ENCODE measurements around the gene CKAP2L. TPM values are rescaled to one million over a fixed set of nuclear protein-coding genes. Genes with fewer than 3 reads are reported as not detected.
A peak's percentile ranks its signal among the peaks of the same experiment; 100 is the strongest.

CKAP2L gene
- total RNA-seq, 2 donors from 2014 or later, result 1.4 to 4.7 TPM

DNA sequence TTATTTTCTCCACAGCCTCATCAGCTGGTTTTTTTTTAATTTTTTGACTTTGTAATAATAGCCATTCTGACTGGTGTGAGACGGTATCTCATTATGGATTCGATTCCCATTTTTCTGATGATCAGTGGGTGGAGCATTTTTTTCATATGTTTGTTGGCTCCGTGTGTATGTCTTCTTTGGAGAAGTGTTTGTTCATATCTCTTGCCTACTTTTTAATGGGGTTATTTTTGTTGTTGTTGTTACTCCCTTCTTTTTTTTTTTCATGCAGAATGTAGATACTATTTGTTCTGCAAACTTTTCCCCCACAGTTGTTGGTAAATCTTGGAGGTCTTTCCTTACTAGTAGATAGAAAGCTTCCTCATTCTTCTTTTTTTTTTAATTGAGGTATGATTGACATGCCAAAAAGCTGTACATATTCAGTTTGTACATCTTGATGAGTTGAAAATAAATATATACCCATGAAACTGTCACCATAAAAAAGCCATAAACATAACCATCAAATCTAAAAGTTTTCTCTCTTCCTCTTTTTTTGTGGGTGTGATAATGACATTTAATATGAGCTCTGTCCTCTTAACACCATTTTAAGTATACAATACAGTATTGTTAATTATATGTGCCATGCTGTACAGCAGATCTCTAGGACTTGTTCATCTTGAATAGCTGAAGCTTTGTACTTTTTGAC lies 65.4 kb downstream of the CKAP2L start:
- intact Hi-C loops (cut with DNase I, micrococcal nuclease), result no loop called here
- ATAC-seq (no peak), DNase-seq (no peak)

DNA sequence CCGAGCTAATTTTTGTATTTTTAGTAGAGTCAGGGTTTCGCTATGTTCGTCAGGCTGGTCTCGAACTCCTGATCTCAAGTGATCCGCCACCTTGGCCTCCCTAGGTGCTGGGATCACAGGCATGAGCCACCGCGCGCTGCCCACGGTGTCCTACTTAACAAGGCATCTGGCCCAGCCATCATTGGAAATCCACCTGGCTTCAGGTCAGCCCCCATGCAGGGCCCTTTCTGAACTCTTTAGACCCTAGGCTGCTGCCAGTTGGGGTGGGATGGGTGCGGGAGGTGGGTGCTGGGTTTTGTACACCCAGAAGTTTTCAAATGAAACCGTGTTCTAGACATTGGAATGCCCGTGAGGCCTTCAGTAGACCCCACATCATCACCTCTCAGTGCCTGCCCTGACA lies 70.2 kb downstream of the CKAP2L start:
- ATAC-seq (no peak), DNase-seq (no peak)
- intact Hi-C loops (cut with DNase I, micrococcal nuclease), result no loop called here

DNA sequence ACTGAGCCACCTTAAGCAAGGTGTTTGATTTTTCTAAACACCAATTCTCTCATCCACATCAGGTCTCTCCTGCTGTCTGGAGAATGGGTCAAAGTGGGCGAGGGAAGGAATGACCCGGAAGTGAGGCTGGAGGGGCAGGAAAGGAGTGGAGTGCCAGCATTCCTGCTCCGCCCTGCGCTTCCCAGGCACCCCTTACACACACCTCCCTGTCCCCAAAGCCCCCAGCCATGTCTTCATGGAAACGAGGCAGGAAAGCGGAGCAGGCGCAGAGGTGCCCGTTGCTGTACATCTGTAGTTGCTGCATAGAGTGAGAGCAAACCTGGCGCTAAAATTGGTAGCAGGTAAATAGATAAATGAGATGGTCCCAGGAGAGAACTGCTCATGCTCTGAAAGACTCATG lies 70.8 kb downstream of the CKAP2L start:
- intact Hi-C loops (cut with DNase I, micrococcal nuclease), result no loop called here
- no peak for ATAC-seq
- no peak for DNase-seq

DNA sequence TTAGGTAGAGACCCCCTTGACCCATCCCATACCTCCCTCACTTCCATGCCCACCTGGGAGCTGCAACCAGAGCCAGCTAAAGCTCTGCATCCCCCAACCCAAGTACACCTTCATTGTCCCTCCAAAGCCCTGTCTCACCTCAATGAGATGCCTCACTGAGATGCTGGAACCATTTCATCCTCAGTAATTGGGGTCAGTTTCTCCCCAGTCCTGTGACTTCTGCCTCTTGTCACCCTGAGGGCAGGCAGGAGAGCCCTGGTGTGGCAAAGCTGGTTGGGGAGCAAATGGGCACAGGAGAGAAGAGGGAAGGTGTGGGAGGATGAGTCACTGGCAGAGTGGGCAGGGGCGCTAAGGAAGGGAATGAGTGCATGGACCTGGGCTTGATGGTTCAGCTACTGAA lies 71.5 kb downstream of the CKAP2L start:
- DNase-seq (no peak), ATAC-seq (no peak)
- intact Hi-C loops (cut with DNase I, micrococcal nuclease), result no loop called here

DNA sequence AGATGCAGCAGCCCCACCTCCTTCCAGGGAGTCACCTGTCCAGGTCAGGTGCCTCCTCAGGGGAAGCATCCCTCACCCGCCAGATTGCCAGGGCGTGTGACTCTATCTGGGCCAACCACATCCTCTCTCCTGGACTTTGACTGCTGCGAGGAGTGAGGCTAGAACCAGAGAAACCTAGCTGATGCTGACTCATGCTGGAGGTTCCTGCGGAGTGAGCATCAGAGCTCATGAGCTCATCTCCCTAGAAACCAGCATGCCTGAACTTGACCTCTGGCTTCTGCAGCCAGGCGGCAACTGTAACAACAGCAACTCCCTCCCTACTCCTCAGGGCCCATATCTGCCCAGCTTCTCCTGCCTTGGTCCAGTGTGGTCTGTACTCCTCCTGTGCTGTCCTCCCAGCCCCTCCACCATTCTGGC lies 71.9 kb downstream of the CKAP2L start:
- DNase-seq (peak; percentile 59 to 80), ATAC-seq (peak; percentile 88)
- intact Hi-C loops (cut with DNase I, micrococcal nuclease), result no loop called here

DNA sequence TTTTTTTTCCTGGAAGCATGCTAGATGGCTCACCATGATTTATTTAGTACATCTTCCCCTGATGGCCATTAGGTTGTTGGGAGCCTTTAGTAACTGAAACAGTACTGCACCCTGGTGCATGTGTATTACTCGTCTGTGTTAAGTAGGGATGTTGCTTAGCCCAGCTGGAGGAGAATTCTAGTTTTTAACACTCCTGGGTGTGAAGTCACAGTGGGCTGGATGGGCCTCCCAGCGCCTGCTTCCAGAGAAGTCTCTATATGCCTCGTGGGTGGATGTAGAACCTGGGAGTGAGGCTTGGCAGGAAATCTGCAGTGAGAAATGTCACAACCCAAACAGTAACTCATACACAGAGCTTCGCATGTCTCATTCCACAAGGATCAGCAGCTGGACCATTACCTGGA lies 72.5 kb downstream of the CKAP2L start:
- ATAC-seq, result no peak
- intact Hi-C loops (cut with DNase I, micrococcal nuclease), result no loop called here
- no peak for DNase-seq

DNA sequence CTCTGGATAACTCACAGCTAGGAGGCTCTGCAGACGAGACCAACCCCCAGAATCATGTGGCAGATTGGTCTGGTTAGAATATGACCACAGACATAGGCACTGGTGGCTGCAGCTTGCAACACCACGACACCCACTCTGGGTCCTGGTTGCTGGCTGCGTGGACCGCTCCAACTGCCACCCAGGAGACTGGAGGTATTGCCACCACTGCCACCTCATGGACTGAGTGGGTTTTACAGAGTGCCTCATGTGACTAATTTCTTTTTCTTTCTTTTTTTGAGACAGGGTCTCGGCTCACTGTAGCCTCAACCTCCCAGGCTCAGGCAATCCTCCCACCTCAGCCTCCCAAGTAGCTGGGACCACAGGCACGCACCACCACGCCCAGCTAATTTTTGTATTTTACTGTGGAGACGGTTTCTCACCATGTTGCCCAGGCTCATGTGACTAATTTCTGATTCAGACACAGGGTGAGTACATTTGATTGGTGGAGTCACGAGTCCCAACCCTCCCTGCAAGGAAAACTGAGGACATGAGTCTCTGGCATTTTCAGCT lies 73.5 kb downstream of the CKAP2L start:
- ATAC-seq (peak; percentile 62), DNase-seq (peak; percentile 69 to 78)
- intact Hi-C loops (cut with DNase I, micrococcal nuclease), result no loop called here

DNA sequence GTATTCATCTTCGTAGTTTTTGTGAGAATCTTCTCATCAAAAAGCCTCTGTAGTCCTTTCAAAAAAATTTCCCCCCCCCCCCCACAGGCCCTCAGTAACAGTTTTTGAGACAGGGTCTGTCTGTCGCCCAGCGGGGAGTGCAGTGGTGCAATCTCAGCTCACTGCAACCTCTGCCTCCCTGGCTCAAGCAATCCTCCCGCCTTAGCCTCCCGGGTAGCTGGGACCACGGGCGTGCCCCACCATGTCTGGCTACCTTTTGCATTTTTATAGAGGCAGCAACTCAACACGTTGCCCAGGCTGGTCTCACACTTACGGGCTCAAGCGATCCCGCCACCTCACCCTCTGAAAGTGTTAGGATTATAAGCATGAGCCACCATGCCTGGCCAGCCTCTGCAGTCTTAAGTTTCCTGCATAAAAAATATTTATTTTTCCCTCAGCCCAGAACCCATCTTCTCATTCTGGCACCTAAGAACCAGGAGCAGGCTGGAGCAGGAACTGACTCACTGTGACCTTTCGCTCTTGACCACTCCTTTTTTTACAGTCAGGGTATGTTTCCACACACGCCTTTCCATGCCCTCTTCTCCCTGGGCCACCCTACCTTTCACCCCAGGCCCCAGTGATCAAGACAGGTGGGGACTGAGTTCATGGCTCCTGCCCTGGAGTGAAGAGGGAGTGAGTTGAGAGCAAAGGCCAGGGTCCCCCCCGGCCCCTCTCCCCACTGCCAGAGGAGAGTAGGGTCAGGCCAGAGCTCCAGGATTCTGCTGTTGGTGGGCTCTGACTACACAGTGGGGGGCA lies 76.1 kb downstream of the CKAP2L start:
- intact Hi-C loops (cut with DNase I, micrococcal nuclease), result no loop called here
- ATAC-seq (peak; percentile 66), DNase-seq (no peak)

DNA sequence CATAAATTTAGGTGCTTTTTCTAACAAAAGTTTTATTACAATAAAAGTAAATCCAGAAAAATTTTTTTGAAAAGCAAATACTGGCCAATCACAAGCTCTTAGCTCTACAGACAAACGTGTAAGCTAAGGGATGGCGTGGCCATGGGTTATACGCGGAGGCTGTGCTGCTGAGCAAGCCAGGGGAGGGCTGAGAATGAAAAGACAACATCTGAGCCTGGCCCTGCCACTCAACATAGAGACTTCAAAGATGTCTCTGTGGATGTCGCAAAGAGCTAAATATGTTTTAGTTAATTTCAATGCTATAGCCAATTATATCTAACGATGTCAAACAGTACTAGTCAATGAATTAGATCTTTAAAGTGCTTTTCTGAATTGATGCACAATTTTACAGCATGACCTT lies 76.9 kb downstream of the CKAP2L start:
- DNase-seq, result no peak
- intact Hi-C loops (cut with DNase I, micrococcal nuclease), result no loop called here
- ATAC-seq, result no peak

Other genes with a start within 250 kb of the CKAP2L start
- gene POLR1B, start 222.1 kb downstream of the CKAP2L start, total RNA-seq, result 10 to 100 TPM; 14.2 to 17.3 TPM
- gene CHCHD5, start 180.0 kb downstream of the CKAP2L start, total RNA-seq, result 10 to 100 TPM; 30.7 to 32.2 TPM
- gene SLC20A1, start 118.7 kb downstream of the CKAP2L start, total RNA-seq, result 100 to 1,000 TPM in 1 of 2 donors, 10 to 100 TPM in 1; 61.6 to 128 TPM
- not detected for gene NT5DC4, start 43.6 kb downstream of the CKAP2L start, total RNA-seq
- under 1 TPM; 0.12 to 0.17 TPM for gene IL1A, start 19.9 kb upstream of the CKAP2L start, total RNA-seq
- gene IL1B, start 72.2 kb upstream of the CKAP2L start, total RNA-seq, result 1 to 10 TPM; 4.2 to 7.3 TPM
- gene IL37, start 146.6 kb upstream of the CKAP2L start, total RNA-seq, result 1 to 10 TPM in 1 of 2 donors, under 1 TPM in 1; 0.64 to 1.5 TPM
- gene IL36G, start 213.4 kb upstream of the CKAP2L start, total RNA-seq, result under 1 TPM in 1 of 2 donors, not detected in 1; 0.31 TPM
- gene IL36A, start 240.8 kb upstream of the CKAP2L start, total RNA-seq, result not detected